Loucy (cell line): ENCODE results near the gene ARRB2.
"Not testable (repeated sequence)": the region's sequence is repeated elsewhere in the genome, so short reads cannot be mapped to it uniquely, and the experiment has no call there.

Source experiments
- H2AFZ ChIP-seq: fragments of 200-600 bp; sonication (generic); 2 replicates; pipeline ENCODE4 v1.6.0; 2016; ENCODE audit warnings: antibody characterized with exemption, mild to moderate bottlenecking, low read length, moderate library complexity
- H3F3A ChIP-seq: fragments of 200-600 bp; 2 replicates; pipeline ENCODE4 v1.6.0; 2016; ENCODE audit warnings: antibody characterized with exemption, low read depth, mild to moderate bottlenecking
- H3K27me3 ChIP-seq: fragments of 200-600 bp; sonication (generic); 2 replicates; pipeline ENCODE4 v1.6.1; 2014; ENCODE audit warnings: low read length, mild to moderate bottlenecking; ENCODE audit not compliant: insufficient read depth, poor library complexity, severe bottlenecking
- H3K36me3 ChIP-seq: fragments of 200-600 bp; sonication (generic); 2 replicates; pipeline ENCODE4 v1.6.1; 2016; ENCODE audit warnings: low read length; ENCODE audit not compliant: insufficient read depth
- H3K4me1 ChIP-seq: fragments of 200-600 bp; sonication (generic); 2 replicates; pipeline ENCODE4 v1.5.1; 2014; ENCODE audit warnings: low read length, mild to moderate bottlenecking; ENCODE audit not compliant: insufficient read depth, poor library complexity, severe bottlenecking
- H3K4me2 ChIP-seq: fragments of 200-600 bp; sonication (generic); 2 replicates; pipeline ENCODE4 v1.6.0; 2014; ENCODE audit warnings: antibody characterized with exemption, low read length, low read depth, mild to moderate bottlenecking; ENCODE audit not compliant: poor library complexity, severe bottlenecking
- H3K4me3 ChIP-seq: fragments of 200-600 bp; sonication (generic); 2 replicates; pipeline ENCODE4 v1.5.1; 2014; ENCODE audit warnings: low read length, mild to moderate bottlenecking, mixed read lengths; ENCODE audit not compliant: poor library complexity, severe bottlenecking
- H3K79me2 ChIP-seq: fragments of 200-600 bp; sonication (generic); 2 replicates; pipeline ENCODE4 v1.6.1; 2014; ENCODE audit warnings: low read length; ENCODE audit not compliant: insufficient read depth
- H3K9ac ChIP-seq: fragments of 200-600 bp; sonication (generic); 2 replicates; pipeline ENCODE4 v1.6.0; 2014; ENCODE audit warnings: mild to moderate bottlenecking, low read depth, low read length, moderate library complexity; ENCODE audit not compliant: poor library complexity, severe bottlenecking
- H3K9me2 ChIP-seq: fragments of 200-600 bp; sonication (generic); replicated peaks from 2 replicates; pipeline ENCODE4 v1.6.1; 2016; ENCODE audit warnings: low read depth, low read length, mixed read lengths
- H3K9me3 ChIP-seq: fragments of 200-600 bp; sonication (generic); 2 replicates; pipeline ENCODE4 v1.6.1; 2014; ENCODE audit warnings: mild to moderate bottlenecking, antibody characterized with exemption, low read length, low read depth; ENCODE audit not compliant: insufficient read depth
- H4K20me1 ChIP-seq: fragments of 200-600 bp; sonication (generic); 2 replicates; pipeline ENCODE4 v1.6.0; 2014; ENCODE audit warnings: antibody characterized with exemption, low read length, mild to moderate bottlenecking; ENCODE audit not compliant: insufficient read depth, poor library complexity, severe bottlenecking
- EZH2phosphoT487 ChIP-seq: fragments of 200-600 bp; IDR thresholded peaks from 2 replicates; pipeline ENCODE4 v1.6.1; 2018; ENCODE audit warnings: antibody characterized with exemption, mild to moderate bottlenecking, moderate library complexity, borderline replicate concordance
- TF ChIP-seq, protein P1 (sequence below): fragments of 200-600 bp; sonication (generic); conservative IDR thresholded peaks from 2 replicates; pipeline ENCODE4 v1.5.1; 2014; ENCODE audit warnings: mild to moderate bottlenecking, antibody characterized with exemption, low read length

Gene ARRB2

GRCh38 chr17:4710693-4711634 is 532 bp downstream of the ARRB2 start:
- peak overlapping the region; percentile 80 for H3K4me3 ChIP-seq
- no peak for TF ChIP-seq EZH2phosphoT487
- TF ChIP-seq, protein P1, sequence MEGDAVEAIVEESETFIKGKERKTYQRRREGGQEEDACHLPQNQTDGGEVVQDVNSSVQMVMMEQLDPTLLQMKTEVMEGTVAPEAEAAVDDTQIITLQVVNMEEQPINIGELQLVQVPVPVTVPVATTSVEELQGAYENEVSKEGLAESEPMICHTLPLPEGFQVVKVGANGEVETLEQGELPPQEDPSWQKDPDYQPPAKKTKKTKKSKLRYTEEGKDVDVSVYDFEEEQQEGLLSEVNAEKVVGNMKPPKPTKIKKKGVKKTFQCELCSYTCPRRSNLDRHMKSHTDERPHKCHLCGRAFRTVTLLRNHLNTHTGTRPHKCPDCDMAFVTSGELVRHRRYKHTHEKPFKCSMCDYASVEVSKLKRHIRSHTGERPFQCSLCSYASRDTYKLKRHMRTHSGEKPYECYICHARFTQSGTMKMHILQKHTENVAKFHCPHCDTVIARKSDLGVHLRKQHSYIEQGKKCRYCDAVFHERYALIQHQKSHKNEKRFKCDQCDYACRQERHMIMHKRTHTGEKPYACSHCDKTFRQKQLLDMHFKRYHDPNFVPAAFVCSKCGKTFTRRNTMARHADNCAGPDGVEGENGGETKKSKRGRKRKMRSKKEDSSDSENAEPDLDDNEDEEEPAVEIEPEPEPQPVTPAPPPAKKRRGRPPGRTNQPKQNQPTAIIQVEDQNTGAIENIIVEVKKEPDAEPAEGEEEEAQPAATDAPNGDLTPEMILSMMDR: no peak
- peaks cover 3% of the 10 kb centered on the region; the same call in 1 of the 2 replicates for H3F3A ChIP-seq
- no peaks in the 10 kb centered on the region for H3K9me3 ChIP-seq
- no peaks in the 10 kb centered on the region for H3K36me3 ChIP-seq
- H3K4me2 ChIP-seq: peak overlapping the region; percentile 97
- no peaks in the 10 kb centered on the region for H3K27me3 ChIP-seq
- H3K9ac ChIP-seq: peak overlapping the region; percentile 93
- no peaks in the 10 kb centered on the region for H3K9me2 ChIP-seq
- H2AFZ ChIP-seq: peak overlapping the region; percentile 75
- H3K4me1 ChIP-seq: peaks cover 44% of the 10 kb centered on the region
- peaks cover 3% of the 10 kb centered on the region for H4K20me1 ChIP-seq
- peaks cover 46% of the 10 kb centered on the region for H3K79me2 ChIP-seq

GRCh38 chr17:4711661-4712181 is 1.3 kb downstream of the ARRB2 start:
- Histone ChIP-seq H3K4me2 (peak overlapping the region; percentile 97), H3K4me3 (peak overlapping the region; percentile 80), H2AFZ (no peak overlapping the region), H3K9me3 (no peaks in the 10 kb centered on the region), H3K79me2 (peaks cover 54% of the 10 kb centered on the region), H3K4me1 (peaks cover 46% of the 10 kb centered on the region), H4K20me1 (peaks cover 4% of the 10 kb centered on the region), H3K9me2 (no peaks in the 10 kb centered on the region), H3K36me3 (no peaks in the 10 kb centered on the region; the same call in 1 of the 2 replicates), H3F3A (peaks cover 3% of the 10 kb centered on the region; the same call in 1 of the 2 replicates), H3K27me3 (no peaks in the 10 kb centered on the region), H3K9ac (peak overlapping the region; percentile 93)
- TF ChIP-seq, protein P1: no peak
- TF ChIP-seq EZH2phosphoT487: no peak

DNA sequence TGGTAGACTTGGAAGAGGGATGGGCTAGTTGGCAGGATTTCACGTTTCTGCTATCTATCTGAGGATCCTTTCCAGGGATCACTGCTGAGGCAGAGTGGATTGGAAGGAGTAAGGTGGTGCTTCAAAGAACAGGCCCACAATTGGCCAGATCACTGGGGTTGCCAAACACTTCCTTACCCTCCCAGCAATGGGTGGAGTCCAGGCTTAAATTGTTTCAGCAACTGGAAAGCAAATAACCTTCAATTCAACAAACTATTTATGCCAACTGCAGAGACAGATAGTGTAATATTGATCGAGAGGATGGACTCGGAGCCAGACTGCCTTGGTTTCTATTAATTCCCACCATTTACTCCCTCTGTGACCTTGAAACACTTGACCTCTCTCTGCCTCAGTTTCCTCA is 2.1 kb downstream of the ARRB2 start:
- H3K36me3 ChIP-seq: peaks cover 7% of the 10 kb centered on the region; the same call in 1 of the 2 replicates
- TF ChIP-seq, protein P1: no peak
- no peak for TF ChIP-seq EZH2phosphoT487
- no peaks in the 10 kb centered on the region for H3K27me3 ChIP-seq
- H3K9me3 ChIP-seq: no peaks in the 10 kb centered on the region
- H3K9ac ChIP-seq: peak overlapping the region; percentile 93
- H3K4me1 ChIP-seq: peaks cover 50% of the 10 kb centered on the region
- H3K4me2 ChIP-seq: peak overlapping the region; percentile 97
- H3F3A ChIP-seq: peaks cover 3% of the 10 kb centered on the region; the same call in 1 of the 2 replicates
- peaks cover 59% of the 10 kb centered on the region for H3K79me2 ChIP-seq
- H3K9me2 ChIP-seq: no peaks in the 10 kb centered on the region
- H2AFZ ChIP-seq: no peak overlapping the region
- peaks cover 4% of the 10 kb centered on the region for H4K20me1 ChIP-seq
- peak overlapping the region; percentile 80 for H3K4me3 ChIP-seq

DNA sequence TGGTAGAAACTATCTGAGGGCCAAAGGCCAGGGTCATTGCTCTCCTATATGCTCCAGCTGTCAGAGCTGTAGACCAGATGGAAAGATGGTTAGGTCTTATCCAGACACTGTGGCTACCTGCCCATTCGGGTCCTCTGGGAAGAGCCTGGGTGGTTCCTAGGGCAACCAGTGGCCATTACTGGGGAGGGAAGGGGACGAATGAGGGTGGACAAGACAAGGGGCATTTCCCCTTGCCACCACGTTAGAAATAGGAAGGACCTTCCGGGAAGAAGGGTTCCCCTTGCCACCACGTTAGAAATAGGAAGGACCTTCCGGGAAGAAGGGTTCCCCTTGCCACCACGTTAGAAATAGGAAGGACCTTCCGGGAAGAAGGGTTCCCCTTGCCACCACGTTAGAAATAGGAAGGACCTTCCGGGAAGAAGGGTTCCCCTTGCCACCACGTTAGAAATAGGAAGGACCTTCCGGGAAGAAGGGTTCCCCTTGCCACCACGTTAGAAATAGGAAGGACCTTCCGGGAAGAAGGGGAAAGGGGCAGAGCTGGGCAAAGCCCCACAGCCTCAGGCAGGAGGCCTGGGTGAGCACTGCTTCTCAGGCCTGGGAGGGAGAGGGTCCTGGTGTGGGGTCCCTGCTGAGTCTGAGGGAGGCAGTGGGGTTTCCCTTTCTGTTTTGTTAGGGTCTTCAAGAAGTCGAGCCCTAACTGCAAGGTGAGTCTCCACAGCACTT is 4.1 kb downstream of the ARRB2 start:
- H2AFZ ChIP-seq, H3K9me3 ChIP-seq, H4K20me1 ChIP-seq, H3F3A ChIP-seq, H3K27me3 ChIP-seq, H3K9me2 ChIP-seq: not testable (repeated sequence)
- Histone ChIP-seq H3K4me1 (peaks cover 46% of the 10 kb centered on the region), H3K4me3 (peak overlapping the region; percentile 66), H3K79me2 (peaks cover 63% of the 10 kb centered on the region), H3K4me2 (peak overlapping the region; percentile 85), H3K36me3 (peaks cover 17% of the 10 kb centered on the region; the same call in 1 of the 2 replicates), H3K9ac (peak overlapping the region; percentile 77)
